Neuronal stem cell (in vitro differentiated cells): Measurements from ENCODE around the gene FCSK. TPM values are rescaled to one million over a fixed set of nuclear protein-coding genes. Genes with fewer than 3 reads are reported as not detected.
"Not testable (repeated sequence)": the region's sequence is repeated elsewhere in the genome, so short reads cannot be mapped to it uniquely, and the experiment has no call there.

Source experiments
- DNase-seq: peaks from one replicate; pipeline ENCODE4 v3.0.0-alpha.2; 2013; ENCODE audit warnings: low spot score
- H2AFZ ChIP-seq: one replicate; pipeline ENCODE4 v1.6.1; 2013; ENCODE audit warnings: mild to moderate bottlenecking, low read length, inconsistent platforms
- H2AK5ac ChIP-seq: 2 replicates; pipeline ENCODE4 v1.6.1; 2013; ENCODE audit warnings: low read depth, mild to moderate bottlenecking, inconsistent platforms, low read length, moderate library complexity, mixed read lengths
- H2BK120ac ChIP-seq: 2 replicates; pipeline ENCODE4 v1.6.1; 2013; ENCODE audit warnings: low read depth, mild to moderate bottlenecking, inconsistent platforms, low read length, moderate library complexity, mixed read lengths
- H2BK12ac ChIP-seq: one replicate; pipeline ENCODE4 v1.6.1; 2013; ENCODE audit warnings: low read length, inconsistent platforms
- H2BK15ac ChIP-seq: 2 replicates; pipeline ENCODE4 v1.6.1; 2013; ENCODE audit warnings: mild to moderate bottlenecking, low read length, inconsistent platforms, mixed read lengths
- H2BK5ac ChIP-seq: one replicate; pipeline ENCODE4 v1.6.1; 2013; ENCODE audit warnings: inconsistent platforms, mild to moderate bottlenecking, low read length, moderate library complexity
- H3K14ac ChIP-seq: one replicate; pipeline ENCODE4 v1.6.1; 2013; ENCODE audit warnings: low read length, inconsistent platforms
- H3K18ac ChIP-seq: 2 replicates; pipeline ENCODE4 v1.6.1; 2013; ENCODE audit warnings: low read length, inconsistent platforms
- H3K23ac ChIP-seq: 2 replicates; pipeline ENCODE4 v1.6.1; 2013; ENCODE audit warnings: low read depth, mild to moderate bottlenecking, mixed read lengths, low read length, inconsistent platforms; ENCODE audit not compliant: poor library complexity
- H3K27ac ChIP-seq: replicated peaks from 3 replicates; pipeline ENCODE4 v1.5.1; 2013; ENCODE audit warnings: low read length, inconsistent platforms
- H3K27me3 ChIP-seq, 3 experiments: 2 replicates each; pipeline ENCODE4 v1.6.1; 2013; ENCODE audit warnings: low read length in 3 of 3, mild to moderate bottlenecking in 2 of 3, inconsistent platforms in 1 of 3, low read depth in 1 of 3, mixed read lengths in 1 of 3, moderate library complexity in 1 of 3; ENCODE audit not compliant: control insufficient read depth in 3 of 3, insufficient read depth in 3 of 3
- H3K36me3 ChIP-seq, 2 donors: replicated peaks in 1 of 2; 2 replicates each; pipeline ENCODE4 v1.6.1; 2013; ENCODE audit warnings: low read length in 2 of 2; ENCODE audit not compliant: control insufficient read depth in 2 of 2, insufficient read depth in 2 of 2
- H3K4ac ChIP-seq: 2 replicates; pipeline ENCODE4 v1.6.1; 2013; ENCODE audit warnings: inconsistent platforms, mild to moderate bottlenecking, low read length, moderate library complexity
- H3K4me1 ChIP-seq, 2 donors: 1 replicate in 1 of 2; 2 replicates in 1 of 2; pipeline ENCODE4 v1.6.1; 2013; ENCODE audit warnings: low read length in 2 of 2, low read depth in 1 of 2; ENCODE audit not compliant: control insufficient read depth in 2 of 2, insufficient read depth in 1 of 2
- H3K4me2 ChIP-seq: one replicate; pipeline ENCODE4 v1.6.1; 2013; ENCODE audit warnings: mild to moderate bottlenecking, low read length, inconsistent platforms; ENCODE audit not compliant: insufficient read depth, poor library complexity, severe bottlenecking
- H3K4me3 ChIP-seq, 2 donors: 2 replicates each; pipeline ENCODE4 v1.5.1; 2013; ENCODE audit warnings: low read length in 2 of 2, mild to moderate bottlenecking in 2 of 2, inconsistent platforms in 1 of 2, moderate library complexity in 1 of 2
- H3K79me1 ChIP-seq: one replicate; pipeline ENCODE4 v1.6.1; 2013; ENCODE audit warnings: low read depth, mild to moderate bottlenecking, inconsistent platforms, low read length, moderate library complexity
- H3K9ac ChIP-seq: one replicate; pipeline ENCODE4 v1.6.1; 2013; ENCODE audit warnings: mild to moderate bottlenecking, low read depth, low read length, inconsistent platforms; ENCODE audit not compliant: poor library complexity
- H3K9me3 ChIP-seq, 2 donors: replicated peaks in 1 of 2; 2 replicates each; pipeline versions ENCODE3 to v1.6.1; 2013; ENCODE audit warnings: low read length in 2 of 2, mild to moderate bottlenecking in 2 of 2, inconsistent platforms in 1 of 2, low read depth in 1 of 2, mixed read lengths in 1 of 2, moderate library complexity in 1 of 2; ENCODE audit not compliant: control insufficient read depth in 2 of 2, insufficient read depth in 1 of 2
- H4K8ac ChIP-seq: one replicate; pipeline ENCODE4 v1.6.1; 2013; ENCODE audit warnings: low read depth, mild to moderate bottlenecking, inconsistent platforms, low read length, moderate library complexity
- H4K91ac ChIP-seq: one replicate; pipeline ENCODE4 v1.6.1; 2013; ENCODE audit warnings: low read length, low read depth, mild to moderate bottlenecking, inconsistent platforms; ENCODE audit not compliant: poor library complexity
- WGBS, 2 donors: extraction: QIAGEN DNeasy Blood & Tissue Kit; methylation state at CpG; one replicate each; pipeline ENCODE4 v1.1.7; 2013; ENCODE audit warnings: missing lambda C conversion rate in 2 of 2, mixed read lengths in 1 of 2; ENCODE audit not compliant: insufficient read length in 2 of 2, insufficient replicate concordance in 1 of 2; ENCODE audit errors: extremely low coverage in 2 of 2; 5-methylcytosine and 5-hydroxymethylcytosine counted together
- polyA plus RNA-seq, 2 experiments: library from polyadenylated mRNA; stranded (reverse); fragments of 200-250 nt; gene quantifications; one replicate each; pipeline ENCODE4 v1.2.3, GENCODE V29; 2013

The FCSK gene
- 2.1 TPM for polyA plus RNA-seq (2013, experiment 1 of 2)
- polyA plus RNA-seq (2013, experiment 2 of 2): 2.4 TPM

GRCh38 chr16:70454222-70455034 lies at the start of gene FCSK:
Gene FCSK, plus strand, starts transcription at chr16:70454595. Its CDS starts 8,596 bp downstream, at chr16:70463191.
- no peaks in the 10 kb centered on the region for H3K27me3 ChIP-seq
- H3K79me1 ChIP-seq: no peaks in the 10 kb centered on the region
- H3K4me2 ChIP-seq: peak within 1 kb of the TSS; percentile 85
- peak within 1 kb of the TSS; percentile 100 for H3K18ac ChIP-seq
- WGBS, 2 donors: no CpG with 5 or more reads among the region's 67 CpGs
- peak within 1 kb of the TSS; percentile 90 for H3K9ac ChIP-seq
- H3K9me3 ChIP-seq: no peaks in the 10 kb centered on the region
- peak within 1 kb of the TSS; percentile 98 for H2BK5ac ChIP-seq
- peak within 1 kb of the TSS; percentile 90 for H3K27ac ChIP-seq
- H2BK120ac ChIP-seq: peak within 1 kb of the TSS; percentile 100
- peak within 1 kb of the TSS; percentile 94 for H2BK12ac ChIP-seq
- H3K23ac ChIP-seq: peak within 1 kb of the TSS; percentile 80
- peaks cover 0 to 3% of the 10 kb centered on the region in 2 donors for H3K4me1 ChIP-seq
- peak; percentile 84 for DNase-seq
- peak within 1 kb of the TSS; percentile 66 for H3K4ac ChIP-seq
- peak within 1 kb of the TSS; percentile 95 for H4K91ac ChIP-seq
- H2AK5ac ChIP-seq: peak within 1 kb of the TSS; percentile 83
- no peak within 1 kb of the TSS for H4K8ac ChIP-seq
- no peaks in the 10 kb centered on the region for H3K36me3 ChIP-seq
- H3K4me3 ChIP-seq: peak within 1 kb of the TSS; percentile 90 to 93
- H3K14ac ChIP-seq: peak within 1 kb of the TSS; percentile 100
- H2AFZ ChIP-seq: peak within 1 kb of the TSS; percentile 99
- H2BK15ac ChIP-seq: peak within 1 kb of the TSS; percentile 67

GRCh38 chr16:70406104-70406503 lies 48.3 kb upstream of the FCSK start:
- peaks cover 12% of the 10 kb centered on the region in 2 donors for H3K4me1 ChIP-seq
- H2AK5ac ChIP-seq, H2BK5ac ChIP-seq: not testable (repeated sequence)

DNA sequence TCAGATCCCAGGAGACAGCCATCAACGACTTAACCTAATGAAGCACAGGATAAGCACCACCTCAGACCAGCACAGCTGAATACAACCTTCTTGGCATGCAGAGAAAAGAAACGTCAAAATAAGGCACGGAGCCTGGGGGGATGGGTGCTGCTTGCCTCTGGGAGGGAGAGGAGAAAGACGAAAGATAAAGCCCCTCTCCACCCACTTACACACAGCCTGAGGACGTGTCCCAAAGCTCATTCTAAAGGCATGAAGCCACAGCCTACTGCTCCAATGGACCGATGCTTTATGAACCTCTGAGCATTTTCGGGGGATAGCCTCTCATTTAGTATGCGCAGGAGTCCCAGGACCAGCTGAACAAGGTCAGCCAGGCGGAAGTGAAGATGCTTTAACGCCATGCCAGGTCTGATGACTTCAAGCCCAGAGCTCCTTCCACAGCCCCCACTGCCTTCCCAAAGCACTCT lies 46.6 kb upstream of the FCSK start:
- H4K91ac ChIP-seq: no peak overlapping the region
- no peak for DNase-seq
- H2BK15ac ChIP-seq: no peak overlapping the region
- H3K4ac ChIP-seq: no peak overlapping the region
- H3K9me3 ChIP-seq: no peaks in the 10 kb centered on the region
- no peak overlapping the region for H3K4me3 ChIP-seq
- no peak overlapping the region for H3K9ac ChIP-seq
- no CpG with 5 or more reads among the region's 10 CpGs for WGBS, 2 donors
- H2AK5ac ChIP-seq: no peak overlapping the region
- H2BK12ac ChIP-seq: no peak overlapping the region
- peaks cover 2% of the 10 kb centered on the region for H3K79me1 ChIP-seq
- H3K14ac ChIP-seq: no peak overlapping the region
- peaks cover 12% of the 10 kb centered on the region in 2 donors for H3K4me1 ChIP-seq
- H3K27me3 ChIP-seq: no peaks in the 10 kb centered on the region
- no peak overlapping the region for H4K8ac ChIP-seq
- no peak overlapping the region for H2AFZ ChIP-seq
- H3K36me3 ChIP-seq: peaks cover 5 to 36% of the 10 kb centered on the region in 2 donors
- peak overlapping the region; percentile 72 for H2BK5ac ChIP-seq
- H3K4me2 ChIP-seq: no peak overlapping the region
- no peak overlapping the region for H3K18ac ChIP-seq
- H2BK120ac ChIP-seq: no peak overlapping the region
- no peak overlapping the region for H3K27ac ChIP-seq
- H3K23ac ChIP-seq: no peak overlapping the region

More at GRCh38 chr16:70406104-70406503, 48.3 kb upstream of the FCSK start:
- not testable (repeated sequence) for H3K4me3 ChIP-seq, H3K79me1 ChIP-seq, H2BK15ac ChIP-seq, H3K9ac ChIP-seq, H3K18ac ChIP-seq, H3K9me3 ChIP-seq, H2BK12ac ChIP-seq, H3K4me2 ChIP-seq, H3K4ac ChIP-seq, H3K14ac ChIP-seq, H4K8ac ChIP-seq, DNase-seq, H2AFZ ChIP-seq, H3K27ac ChIP-seq, H4K91ac ChIP-seq, H3K23ac ChIP-seq, H3K27me3 ChIP-seq, H2BK120ac ChIP-seq
- WGBS, 2 donors: no CpG with 5 or more reads among the region's 5 CpGs
- H3K36me3 ChIP-seq: peaks cover 2 to 26% of the 10 kb centered on the region in 2 donors

GRCh38 chr16:70410734-70411133 lies 43.7 kb upstream of the FCSK start:
- Histone ChIP-seq H3K27me3 (no peaks in the 10 kb centered on the region), H3K79me1 (no peaks in the 10 kb centered on the region), H2BK120ac (no peak overlapping the region), H4K91ac (no peak overlapping the region), H3K23ac (no peak overlapping the region), H3K18ac (no peak overlapping the region), H3K9ac (no peak overlapping the region), H2BK12ac (no peak overlapping the region), H3K4me2 (no peak overlapping the region), H3K27ac (no peak overlapping the region), H2AK5ac (no peak overlapping the region), H3K4ac (no peak overlapping the region), H3K9me3 (no peaks in the 10 kb centered on the region), H2BK15ac (no peak overlapping the region), H2BK5ac (no peak overlapping the region), H2AFZ (no peak overlapping the region), H3K4me1 (peaks cover 9 to 12% of the 10 kb centered on the region in 2 donors), H3K14ac (no peak overlapping the region), H4K8ac (no peak overlapping the region), H3K36me3 (peaks cover 5 to 32% of the 10 kb centered on the region in 2 donors), H3K4me3 (no peak overlapping the region)
- DNase-seq: no peak
- WGBS, 2 donors: no CpG with 5 or more reads among the region's 6 CpGs
